GM12892 (cell line): Measurements from ENCODE around the gene GAGE10.

ENCODE experiments used
- POLR2A ChIP-seq: IDR thresholded peaks from 2 replicates; pipeline ENCODE4 v1.6.1; 2011; ENCODE audit warnings: low read depth, low read length, control low read depth
- POLR2AphosphoS5 ChIP-seq: IDR thresholded peaks from 2 replicates; pipeline ENCODE4 v1.6.1; 2011; ENCODE audit warnings: low read depth, low read length, control low read depth

GRCh38 chrX:49291615-49292337, 11.7 kb upstream of the GAGE10 start:
- TF ChIP-seq POLR2AphosphoS5 (no peak), POLR2A (no peak)
